Umbilical cord (tissue), 2 donors: ENCODE measurements around the gene UBE2QL1. TPM values are rescaled to one million over a fixed set of nuclear protein-coding genes. Genes with fewer than 3 reads are reported as not detected.

Source experiments
- DNase-seq: peaks from one replicate; pipeline ENCODE4 v3.0.0-alpha.2; 2015; ENCODE audit warnings: low spot score
- total RNA-seq: library from RNA; depleted of rRNA; stranded (reverse); fragments of >200 nt; gene quantifications from one replicate; pipeline ENCODE4 v1.2.3, GENCODE V29; 2014; ENCODE audit warnings: low replicate concordance; ENCODE audit not compliant: insufficient read depth

Gene UBE2QL1
- total RNA-seq, 1 donor from 2014 or later: 0.72 TPM

DNA sequence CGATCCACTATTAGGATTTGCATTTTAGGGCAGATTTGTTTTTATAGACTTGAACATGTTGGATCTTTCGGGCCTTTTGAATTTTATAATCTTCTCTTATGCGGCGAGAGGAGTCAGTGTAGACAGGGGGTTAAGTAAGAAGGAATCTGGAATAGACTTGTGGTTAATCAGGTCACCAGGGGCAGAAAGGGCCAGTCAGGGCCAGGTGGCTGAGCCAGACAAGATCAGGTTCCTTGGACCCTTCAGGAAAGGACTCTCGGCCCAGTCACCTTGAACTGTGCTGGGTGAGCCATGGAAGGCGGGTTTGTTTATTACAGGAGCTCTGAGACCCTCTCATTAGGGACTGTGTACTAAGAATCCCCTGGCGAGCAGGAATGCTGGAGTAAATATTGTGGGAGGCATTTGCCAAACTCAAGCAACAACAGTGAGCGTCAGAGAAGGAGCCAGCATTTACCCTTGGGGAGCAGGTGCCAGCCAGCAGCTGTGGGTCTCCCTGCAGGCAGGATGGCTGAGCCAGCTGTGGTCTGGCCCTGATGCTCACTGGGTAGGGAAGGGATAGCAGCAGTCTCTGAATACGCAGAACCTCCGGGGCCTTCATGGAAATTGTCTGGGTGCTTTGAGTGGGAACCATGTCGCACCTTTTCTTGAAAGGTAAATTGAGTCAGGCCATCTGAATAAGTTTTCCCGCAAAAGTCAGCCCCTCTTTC is 79.2 kb downstream of the UBE2QL1 start:
- no peak for DNase-seq

GRCh38 chr5:6535594-6535993 is 86.9 kb downstream of the UBE2QL1 start:
- DNase-seq: no peak

DNA sequence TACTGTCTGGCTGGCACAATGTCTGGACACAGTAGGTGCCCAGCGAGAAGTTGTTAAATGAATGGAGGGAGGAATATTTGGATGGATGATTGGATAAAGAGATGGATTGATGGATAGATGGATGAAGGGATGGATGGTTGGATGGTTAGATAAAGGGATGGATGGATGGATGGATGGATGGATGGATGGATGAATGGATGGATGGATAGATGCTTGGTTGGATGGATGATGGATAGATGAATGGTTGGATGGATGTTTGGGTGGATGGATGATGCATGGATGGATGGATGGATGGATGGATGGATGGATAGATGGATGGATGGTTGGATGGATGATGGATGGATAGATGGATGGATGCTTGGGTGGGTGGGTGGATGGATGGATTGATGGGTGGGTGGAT is 90.4 kb downstream of the UBE2QL1 start:
- no peak for DNase-seq

DNA sequence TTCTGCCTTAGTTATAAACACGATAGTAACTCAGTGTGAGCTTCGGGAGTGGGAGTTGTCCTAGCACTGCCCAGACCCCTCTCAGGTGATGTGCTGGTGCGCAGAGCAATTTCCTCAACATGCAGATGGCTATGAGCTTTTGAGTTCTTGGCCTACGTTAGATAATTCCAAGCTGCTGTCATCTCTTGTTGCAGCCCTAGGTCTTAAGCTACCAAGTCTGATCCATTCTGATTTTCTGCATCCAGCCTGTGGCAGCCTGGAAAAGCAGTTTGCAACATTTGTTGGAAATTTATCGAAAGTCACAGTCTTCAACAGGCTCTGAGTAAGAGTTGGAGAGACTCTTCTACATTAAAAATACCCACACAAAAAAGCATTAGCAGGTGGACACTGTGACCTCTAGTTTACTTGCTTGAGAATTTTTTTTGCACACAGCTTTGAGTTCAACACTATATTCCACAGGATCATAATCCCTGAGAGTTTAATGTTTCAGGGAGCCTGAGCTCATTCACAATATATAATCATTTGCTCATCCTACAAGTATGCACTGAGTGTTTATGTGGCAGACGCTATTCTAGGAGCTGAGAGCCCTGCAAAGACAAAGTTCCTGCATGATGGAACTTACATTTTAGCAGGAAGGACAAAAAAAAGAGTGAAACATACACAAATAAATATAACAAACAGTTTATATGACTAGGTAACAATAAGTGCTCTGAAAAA is 91.6 kb downstream of the UBE2QL1 start:
- peak; percentile 80 for DNase-seq

- DNase-seq: no peak
These were observed 92.8 kb downstream of the UBE2QL1 start for GRCh38 chr5:6541256-6542013.

GRCh38 chr5:6542421-6543345 is 94.0 kb downstream of the UBE2QL1 start:
- no peak for DNase-seq

DNA sequence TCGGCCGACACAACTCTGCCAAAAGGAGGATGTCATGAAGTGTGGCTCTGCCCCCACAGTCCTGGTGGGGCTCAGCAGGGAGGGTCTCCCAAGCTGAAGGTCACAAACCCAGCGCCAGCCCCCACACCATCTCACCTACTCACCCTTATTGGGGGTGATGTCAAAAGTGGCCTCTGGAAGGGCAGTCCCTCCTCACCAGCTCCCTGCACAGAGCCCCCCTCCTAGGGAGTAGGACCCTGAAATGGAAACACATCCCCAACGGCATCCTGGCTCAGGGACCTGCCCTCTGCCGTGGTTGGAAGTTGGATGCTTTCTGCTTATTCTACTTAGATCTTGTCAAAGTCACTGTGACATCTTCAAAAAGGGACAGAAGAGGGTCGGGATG is 94.7 kb downstream of the UBE2QL1 start:
- no peak for DNase-seq

DNA sequence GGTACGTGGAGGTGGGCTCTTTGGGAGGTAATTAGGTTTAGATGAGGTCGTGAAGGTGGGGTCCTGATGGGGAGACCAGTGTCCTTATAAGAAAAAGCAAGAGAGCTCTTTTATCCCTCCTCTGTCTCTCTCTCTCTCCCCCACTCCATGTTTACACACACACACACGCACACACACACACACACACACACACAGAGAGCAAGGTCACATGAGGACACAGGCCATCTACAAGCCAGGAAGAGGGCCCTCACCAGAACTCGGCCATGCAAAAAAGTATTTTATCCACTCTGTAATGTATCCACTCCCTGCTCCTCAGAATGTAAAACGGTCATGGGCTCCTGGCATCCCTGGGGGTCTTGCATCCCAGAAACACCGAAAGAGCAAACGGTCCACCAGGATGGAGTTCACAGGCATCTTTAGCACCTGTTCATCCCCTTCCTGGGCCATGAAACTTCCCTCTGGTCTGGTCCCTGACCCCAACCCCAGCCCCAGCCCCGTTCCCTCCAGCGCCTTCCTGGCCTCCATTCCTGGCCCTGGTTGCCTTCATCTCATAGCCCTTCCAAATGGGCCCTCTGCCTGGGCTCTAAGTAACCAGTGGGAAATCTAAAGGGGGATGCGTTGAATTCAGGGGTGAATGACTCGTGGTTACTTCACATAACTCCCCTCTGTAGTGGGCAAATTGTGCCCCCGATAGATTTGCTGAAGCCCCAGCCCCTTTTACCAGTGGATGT is 95.3 kb downstream of the UBE2QL1 start:
- DNase-seq: no peak

Other genes starting within 250 kb of the UBE2QL1 start
- 7.7 TPM for gene MED10, start 70.3 kb upstream of the UBE2QL1 start, total RNA-seq
- gene NSUN2, start 184.2 kb downstream of the UBE2QL1 start, total RNA-seq: 31.8 TPM
- gene SRD5A1, start 184.6 kb downstream of the UBE2QL1 start, total RNA-seq: 5.5 TPM